ENCODE data around the gene CASZ1. TPM values are rescaled to one million over a fixed set of nuclear protein-coding genes. Genes with fewer than 3 reads are reported as not detected.

Gene CASZ1
- total RNA-seq, 4 donors from 2014 or later: 106 to 229 (median 160) TPM

- TF ChIP-seq, protein P1, sequence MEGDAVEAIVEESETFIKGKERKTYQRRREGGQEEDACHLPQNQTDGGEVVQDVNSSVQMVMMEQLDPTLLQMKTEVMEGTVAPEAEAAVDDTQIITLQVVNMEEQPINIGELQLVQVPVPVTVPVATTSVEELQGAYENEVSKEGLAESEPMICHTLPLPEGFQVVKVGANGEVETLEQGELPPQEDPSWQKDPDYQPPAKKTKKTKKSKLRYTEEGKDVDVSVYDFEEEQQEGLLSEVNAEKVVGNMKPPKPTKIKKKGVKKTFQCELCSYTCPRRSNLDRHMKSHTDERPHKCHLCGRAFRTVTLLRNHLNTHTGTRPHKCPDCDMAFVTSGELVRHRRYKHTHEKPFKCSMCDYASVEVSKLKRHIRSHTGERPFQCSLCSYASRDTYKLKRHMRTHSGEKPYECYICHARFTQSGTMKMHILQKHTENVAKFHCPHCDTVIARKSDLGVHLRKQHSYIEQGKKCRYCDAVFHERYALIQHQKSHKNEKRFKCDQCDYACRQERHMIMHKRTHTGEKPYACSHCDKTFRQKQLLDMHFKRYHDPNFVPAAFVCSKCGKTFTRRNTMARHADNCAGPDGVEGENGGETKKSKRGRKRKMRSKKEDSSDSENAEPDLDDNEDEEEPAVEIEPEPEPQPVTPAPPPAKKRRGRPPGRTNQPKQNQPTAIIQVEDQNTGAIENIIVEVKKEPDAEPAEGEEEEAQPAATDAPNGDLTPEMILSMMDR (IDR thresholded peaks at IDR 0.05): no peak
- no peak for TF ChIP-seq POLR2AphosphoS5 (IDR thresholded peaks at IDR 0.05)
- TF ChIP-seq POLR2A (IDR thresholded peaks at IDR 0.05): no peak
- TF ChIP-seq EP300 (IDR thresholded peaks at IDR 0.05): no peak
- Histone ChIP-seq H3K36me3 (peaks cover 18% of the 10 kb centered on the region), H3K27ac (peak overlapping the region; percentile 81), H3K27me3 (peaks cover 8% of the 10 kb centered on the region), H3K4me1 (peaks cover 57% of the 10 kb centered on the region), H3K9me3 (no peaks in the 10 kb centered on the region), H3K4me3 (no peak overlapping the region)
- no peak for DNase-seq (ENCODE audit: low spot score in 2 of 2)
- WGBS: 77% methylated on average over 10 of the region's 10 CpGs
These were observed 39.6 kb downstream of the CASZ1 start for GRCh38 chr1:10756842-10757241.

DNA sequence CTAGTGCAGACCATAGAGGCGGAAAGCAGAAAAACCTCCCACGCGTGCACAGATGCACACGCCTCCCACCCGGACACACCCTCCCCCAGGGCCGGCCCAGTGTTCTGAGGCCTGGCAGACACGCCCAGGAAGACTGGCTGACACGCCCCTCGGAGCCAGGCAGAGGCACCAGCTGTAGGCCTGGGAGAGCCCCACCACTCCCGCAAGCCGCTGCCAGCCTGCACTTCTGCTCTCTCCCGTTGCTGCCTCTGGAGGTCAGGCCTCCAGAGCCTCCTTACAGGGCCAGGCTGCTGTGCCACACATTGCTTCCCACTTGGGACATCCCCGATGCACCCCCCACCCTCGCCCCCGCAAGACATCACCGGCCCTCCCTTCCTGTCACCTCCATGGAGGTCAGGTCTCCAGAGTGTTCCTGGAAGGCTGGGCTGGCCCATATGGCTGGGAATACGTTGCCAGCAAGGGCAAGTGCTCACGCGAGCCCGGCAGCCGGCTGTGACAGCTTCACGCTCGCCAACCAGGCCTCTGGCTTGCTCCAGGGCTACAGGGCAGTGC lies 40.4 kb downstream of the CASZ1 start:
- TF ChIP-seq POLR2A (IDR thresholded peaks at IDR 0.05) (no peak), POLR2AphosphoS5 (IDR thresholded peaks at IDR 0.05) (no peak), EP300 (IDR thresholded peaks at IDR 0.05) (no peak)
- TF ChIP-seq, protein P1 (IDR thresholded peaks at IDR 0.05): no peak
- Histone ChIP-seq H3K27ac (peak overlapping the region; percentile 81), H3K4me1 (peaks cover 49% of the 10 kb centered on the region), H3K36me3 (peaks cover 18% of the 10 kb centered on the region), H3K4me3 (no peak overlapping the region), H3K9me3 (no peaks in the 10 kb centered on the region), H3K27me3 (peaks cover 8% of the 10 kb centered on the region)
- DNase-seq (ENCODE audit: low spot score in 2 of 2): no peak
- 11% methylated on average over 5 of the region's 23 CpGs for WGBS

DNA sequence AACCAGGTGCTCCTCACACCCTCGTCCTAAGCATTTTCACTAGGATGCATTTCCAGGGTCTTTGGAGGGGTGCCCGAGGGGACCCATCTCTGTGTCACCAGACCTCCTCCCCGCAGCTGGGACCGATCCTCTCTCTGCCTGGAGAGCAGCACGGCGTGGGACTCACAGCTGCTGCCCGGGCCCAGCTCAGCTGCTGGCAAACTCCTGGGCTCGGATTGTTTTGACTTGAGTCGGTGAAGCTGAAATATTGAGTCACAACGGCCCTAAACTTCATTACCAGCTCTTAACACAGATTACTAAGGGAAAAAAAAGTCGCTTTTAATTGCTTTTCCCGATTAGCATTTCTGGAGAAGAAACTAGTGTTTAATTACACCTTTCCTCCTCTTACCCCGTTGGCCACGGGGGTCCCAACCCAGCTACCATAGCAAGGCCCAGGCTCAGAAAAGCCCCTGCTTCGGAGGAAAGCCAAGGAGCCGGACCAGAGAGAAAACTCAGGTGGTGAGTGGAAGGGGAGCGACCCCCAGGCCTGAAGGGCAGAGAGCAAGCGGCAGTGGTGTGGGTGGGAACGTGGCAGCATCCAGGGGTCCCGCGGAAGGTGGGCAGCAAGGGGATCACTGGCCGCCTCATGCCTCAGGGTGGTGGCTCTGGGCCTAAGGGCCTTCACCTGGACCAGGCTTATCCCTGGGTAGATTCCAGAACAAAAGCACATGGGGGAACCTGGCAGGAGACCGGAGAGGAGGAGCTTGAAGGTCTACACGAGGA lies 41.7 kb downstream of the CASZ1 start:
- TF ChIP-seq EP300 (IDR thresholded peaks at IDR 0.05): no peak
- H3K27me3 ChIP-seq: peaks cover 8% of the 10 kb centered on the region
- WGBS: 57% methylated on average over 24 of the region's 24 CpGs
- peaks cover 14% of the 10 kb centered on the region for H3K36me3 ChIP-seq
- DNase-seq (ENCODE audit: low spot score in 2 of 2): no peak
- no peak overlapping the region for H3K4me3 ChIP-seq
- H3K27ac ChIP-seq: peak overlapping the region; percentile 7
- no peaks in the 10 kb centered on the region for H3K9me3 ChIP-seq
- H3K4me1 ChIP-seq: peaks cover 36% of the 10 kb centered on the region

GRCh38 chr1:10753299-10753698 lies 43.1 kb downstream of the CASZ1 start:
- peaks cover 8% of the 10 kb centered on the region for H3K27me3 ChIP-seq
- peaks cover 34% of the 10 kb centered on the region for H3K4me1 ChIP-seq
- H3K9me3 ChIP-seq: no peaks in the 10 kb centered on the region
- TF ChIP-seq POLR2AphosphoS5 (IDR thresholded peaks at IDR 0.05) (no peak), EP300 (IDR thresholded peaks at IDR 0.05) (no peak), POLR2A (IDR thresholded peaks at IDR 0.05) (no peak)
- TF ChIP-seq, protein P1 (IDR thresholded peaks at IDR 0.05): no peak
- H3K4me3 ChIP-seq: no peak overlapping the region
- WGBS: 79% methylated on average over 11 of the region's 11 CpGs
- peaks cover 4% of the 10 kb centered on the region for H3K36me3 ChIP-seq
- no peak overlapping the region for H3K27ac ChIP-seq
- DNase-seq (ENCODE audit: low spot score in 2 of 2): no peak

DNA sequence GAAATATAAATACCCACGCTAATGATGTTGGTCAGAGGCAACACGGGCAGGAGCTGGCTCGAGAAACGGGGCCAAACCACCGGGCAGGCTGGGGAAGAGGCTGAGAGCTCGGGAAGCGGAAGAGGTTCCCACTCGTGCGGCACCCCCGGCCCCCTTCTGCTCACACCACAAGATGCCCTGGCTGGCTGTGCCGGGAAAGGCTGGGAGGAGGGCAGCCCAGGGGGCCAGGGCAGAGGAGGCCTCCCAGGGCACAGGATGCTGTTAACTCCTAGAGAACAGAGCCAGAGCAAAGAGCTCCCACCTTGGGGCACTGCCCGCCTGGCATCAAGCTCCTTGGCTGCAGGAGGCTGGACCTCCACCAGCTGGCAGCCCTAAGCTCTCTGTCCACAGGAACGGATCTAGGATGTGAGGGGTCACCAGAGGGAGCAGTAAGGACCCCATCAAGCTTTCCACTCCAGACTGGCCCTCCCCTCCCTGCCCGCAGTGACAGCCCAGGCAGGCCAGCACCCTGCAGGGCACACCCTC lies 44.8 kb downstream of the CASZ1 start:
- Histone ChIP-seq H3K9me3 (no peaks in the 10 kb centered on the region), H3K4me3 (no peak overlapping the region), H3K4me1 (peaks cover 23% of the 10 kb centered on the region), H3K27me3 (peaks cover 8% of the 10 kb centered on the region), H3K27ac (no peak overlapping the region), H3K36me3 (peaks cover 4% of the 10 kb centered on the region)
- no peak for TF ChIP-seq POLR2A (IDR thresholded peaks at IDR 0.05)
- TF ChIP-seq POLR2AphosphoS5 (IDR thresholded peaks at IDR 0.05): no peak
- no peak for TF ChIP-seq EP300 (IDR thresholded peaks at IDR 0.05)
- TF ChIP-seq, protein P1 (IDR thresholded peaks at IDR 0.05): no peak
- DNase-seq (ENCODE audit: low spot score in 2 of 2): no peak
- 76% methylated on average over 12 of the region's 14 CpGs for WGBS
